RCC 7860 (cell line): ENCODE results near the gene STAM.

ENCODE experiments used
- DNase-seq: peaks from one replicate; pipeline ENCODE4 v3.0.0-alpha.2; 2015; ENCODE audit warnings: low spot score
- FAIRE-seq: peaks from 2 replicates; lab custom pipeline; 2012; peaks lifted over from hg19 to GRCh38; lab: Jason Lieb, UNC

STAM gene

GRCh38 chr10:17758200-17758599 lies 114.2 kb downstream of the STAM start:
- DNase-seq (no peak), FAIRE-seq (no peak)

DNA sequence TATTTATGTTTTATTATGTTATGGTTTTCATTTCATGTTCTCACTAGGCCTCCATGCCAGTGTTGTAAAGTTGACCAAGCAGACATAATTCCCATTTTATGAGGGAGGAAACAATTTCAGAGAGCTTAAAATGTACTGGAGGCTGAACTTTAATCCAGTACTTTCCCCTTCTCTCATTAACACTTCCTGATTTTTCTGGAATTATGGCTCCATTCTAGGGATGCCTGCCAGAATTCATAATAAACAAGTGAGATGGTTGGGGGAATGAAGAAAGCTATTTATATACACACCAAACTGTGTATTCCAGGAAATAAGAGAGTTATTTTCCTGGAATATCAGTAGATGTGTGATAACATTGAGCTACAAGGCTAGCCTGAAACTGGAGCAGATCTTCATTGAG lies 114.9 kb downstream of the STAM start:
- FAIRE-seq (no peak), DNase-seq (no peak)

GRCh38 chr10:17764142-17764541 lies 120.2 kb downstream of the STAM start:
- no peak for DNase-seq
- no peak for FAIRE-seq

- FAIRE-seq (no peak), DNase-seq (no peak)
These were observed 121.7 kb downstream of the STAM start for GRCh38 chr10:17765602-17766001.
